ENCODE measurements around the gene ICA1L.

ICA1L gene

GRCh38 chr2:202786842-202787241 is 84.7 kb downstream of the ICA1L start:
- no peak for DNase-seq (ENCODE audit: low read depth)
- TF ChIP-seq CTCF (IDR thresholded peaks at IDR 0.05; ENCODE audit: low read depth, low read length) = no peak
- no peak for TF ChIP-seq MAX (IDR thresholded peaks at IDR 0.05; ENCODE audit: low read depth, low read length)
- TF ChIP-seq POLR2A (IDR thresholded peaks at IDR 0.05; ENCODE audit: extremely low read depth, insufficient read length) = no peak
- TF ChIP-seq MYC (IDR thresholded peaks at IDR 0.05; ENCODE audit: low read depth, low read length) = no peak
- H3K4me3 ChIP-seq (ENCODE audit: low read depth, low read length) = no peak overlapping the region

GRCh38 chr2:202782940-202783558 is 88.5 kb downstream of the ICA1L start:
- TF ChIP-seq POLR2A (IDR thresholded peaks at IDR 0.05; ENCODE audit: extremely low read depth, insufficient read length) = no peak
- TF ChIP-seq CTCF (IDR thresholded peaks at IDR 0.05; ENCODE audit: low read depth, low read length) = no peak
- DNase-seq (ENCODE audit: low read depth) = no peak
- H3K4me3 ChIP-seq (ENCODE audit: low read depth, low read length) = no peak overlapping the region

GRCh38 chr2:202780514-202781021 is 91.0 kb downstream of the ICA1L start:
- DNase-seq (ENCODE audit: low read depth) = no peak
- TF ChIP-seq POLR2A (IDR thresholded peaks at IDR 0.05; ENCODE audit: extremely low read depth, insufficient read length) = no peak
- TF ChIP-seq CTCF (IDR thresholded peaks at IDR 0.05; ENCODE audit: low read depth, low read length) = no peak
- no peak for TF ChIP-seq MAX (IDR thresholded peaks at IDR 0.05; ENCODE audit: low read depth, low read length)
- no peak for TF ChIP-seq MYC (IDR thresholded peaks at IDR 0.05; ENCODE audit: low read depth, low read length)
- H3K4me3 ChIP-seq (ENCODE audit: low read depth, low read length) = no peak overlapping the region

- TF ChIP-seq POLR2A (IDR thresholded peaks at IDR 0.05; ENCODE audit: extremely low read depth, insufficient read length) (no peak), MYC (IDR thresholded peaks at IDR 0.05; ENCODE audit: low read depth, low read length) (no peak), CTCF (IDR thresholded peaks at IDR 0.05; ENCODE audit: low read depth, low read length) (no peak), MAX (IDR thresholded peaks at IDR 0.05; ENCODE audit: low read depth, low read length) (no peak)
- no peak overlapping the region for H3K4me3 ChIP-seq (ENCODE audit: low read depth, low read length)
- peak; percentile 21 for DNase-seq (ENCODE audit: low read depth)
Observed at GRCh38 chr2:202778217-202778616, 93.3 kb downstream of the ICA1L start.

GRCh38 chr2:202774104-202774503 is 97.5 kb downstream of the ICA1L start:
- TF ChIP-seq MYC (IDR thresholded peaks at IDR 0.05; ENCODE audit: low read depth, low read length) = no peak
- no peak overlapping the region for H3K4me3 ChIP-seq (ENCODE audit: low read depth, low read length)
- DNase-seq (ENCODE audit: low read depth) = no peak

GRCh38 chr2:202773301-202773973 is 98.1 kb downstream of the ICA1L start:
- TF ChIP-seq CTCF (IDR thresholded peaks at IDR 0.05; ENCODE audit: low read depth, low read length) (no peak), MAX (IDR thresholded peaks at IDR 0.05; ENCODE audit: low read depth, low read length) (no peak), POLR2A (IDR thresholded peaks at IDR 0.05; ENCODE audit: extremely low read depth, insufficient read length) (no peak), MYC (IDR thresholded peaks at IDR 0.05; ENCODE audit: low read depth, low read length) (no peak)

More at GRCh38 chr2:202773301-202773973, 98.1 kb downstream of the ICA1L start:
- no peak overlapping the region for H3K4me3 ChIP-seq (ENCODE audit: low read depth, low read length)
- no peak for DNase-seq (ENCODE audit: low read depth)
